GM12891 (cell line): ENCODE data around the gene LRRIQ4.

Source experiments
- DNase-seq: peaks from one replicate; pipeline ENCODE4 v3.0.0; 2011; ENCODE audit warnings: low spot score; ENCODE audit not compliant: insufficient read length
- FAIRE-seq: peaks from 2 replicates; lab custom pipeline; 2011; peaks lifted over from hg19 to GRCh38; lab: Jason Lieb, UNC
- PAX5 ChIP-seq: IDR thresholded peaks from 2 replicates; pipeline ENCODE4 v1.6.1; 2011; ENCODE audit warnings: low read length, moderate library complexity, mild to moderate bottlenecking; ENCODE audit not compliant: insufficient read depth, severe bottlenecking
- POLR2A ChIP-seq: IDR thresholded peaks from 2 replicates; pipeline ENCODE4 v1.6.1; 2011; ENCODE audit warnings: low read depth, low read length, control low read depth
- POLR2AphosphoS5 ChIP-seq: IDR thresholded peaks from 2 replicates; pipeline ENCODE4 v1.6.1; 2011; ENCODE audit warnings: low read depth, low read length, control low read depth
- POU2F2 ChIP-seq: IDR thresholded peaks from 2 replicates; pipeline ENCODE4 v1.6.1; 2011; ENCODE audit warnings: low read depth, mild to moderate bottlenecking, control low read depth, low read length, moderate library complexity
- SPI1 ChIP-seq: IDR thresholded peaks from 2 replicates; pipeline ENCODE4 v1.6.1; 2011; ENCODE audit warnings: low read depth, low read length, control low read depth
- TAF1 ChIP-seq: IDR thresholded peaks from 2 replicates; pipeline ENCODE4 v1.6.1; 2011; ENCODE audit warnings: low read depth, low read length, control low read depth

Gene LRRIQ4

GRCh38 chr3:169774186-169774585 is 38.5 kb upstream of the LRRIQ4 start:
- no peak for DNase-seq
- FAIRE-seq, result no peak
- TF ChIP-seq POLR2A (no peak), SPI1 (no peak), TAF1 (no peak), POU2F2 (no peak), POLR2AphosphoS5 (no peak), PAX5 (no peak)

- FAIRE-seq (no peak), DNase-seq (no peak)
- no peak for TF ChIP-seq POLR2A
- no peak for TF ChIP-seq PAX5
- TF ChIP-seq POU2F2, result no peak
- no peak for TF ChIP-seq SPI1
- no peak for TF ChIP-seq TAF1
- no peak for TF ChIP-seq POLR2AphosphoS5
These were observed 34.8 kb upstream of the LRRIQ4 start for GRCh38 chr3:169777822-169778221.

- FAIRE-seq (peak; percentile 16), DNase-seq (no peak)
- TF ChIP-seq TAF1 (no peak), POLR2A (no peak), SPI1 (no peak), PAX5 (no peak), POU2F2 (no peak), POLR2AphosphoS5 (no peak)
These were observed 31.9 kb upstream of the LRRIQ4 start for GRCh38 chr3:169780742-169781141.

- TF ChIP-seq SPI1 (no peak), POLR2AphosphoS5 (no peak), POU2F2 (no peak)
- FAIRE-seq (no peak), DNase-seq (no peak)
These were observed 31.3 kb upstream of the LRRIQ4 start for GRCh38 chr3:169781209-169781855.

DNA sequence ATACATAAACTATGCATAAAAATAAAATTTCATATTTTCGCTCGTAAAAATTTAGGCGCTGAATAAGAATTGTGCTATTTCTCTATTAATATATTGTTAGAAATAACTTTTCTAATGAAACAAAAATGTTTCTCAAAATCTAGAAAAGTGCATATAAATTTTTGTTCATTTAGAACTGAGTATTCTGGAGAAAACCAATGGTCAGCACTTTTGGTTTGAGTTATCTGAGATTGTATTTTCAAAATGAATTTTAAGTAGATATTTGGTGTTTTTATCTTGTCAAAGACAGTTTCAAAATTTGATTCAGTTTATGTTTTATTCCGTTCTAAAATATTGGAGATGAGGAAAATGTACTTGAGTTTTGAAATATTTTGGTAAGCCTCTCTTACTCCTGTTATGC is 25.6 kb upstream of the LRRIQ4 start:
- FAIRE-seq (no peak), DNase-seq (no peak)
- TF ChIP-seq PAX5 (no peak), TAF1 (no peak), POLR2A (no peak), POLR2AphosphoS5 (no peak), POU2F2 (no peak), SPI1 (no peak)

DNA sequence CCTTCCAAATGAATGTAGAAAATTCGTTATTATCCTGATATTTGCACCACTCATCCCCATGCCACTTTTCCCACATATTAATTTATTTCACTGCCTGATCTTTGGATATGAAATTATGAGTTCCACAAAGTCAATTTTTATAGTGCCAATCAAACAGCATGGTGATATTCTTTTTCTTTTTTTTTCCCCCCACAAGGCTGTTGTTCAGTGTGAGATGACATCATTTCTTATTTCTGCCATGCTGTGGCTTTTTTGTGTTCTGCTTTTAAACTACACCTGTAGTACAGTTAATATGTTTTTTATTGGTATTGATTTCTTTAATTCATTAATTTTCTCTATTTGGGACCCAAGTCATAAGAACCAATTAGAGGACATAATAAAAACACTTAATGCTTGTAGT is 24.9 kb upstream of the LRRIQ4 start:
- FAIRE-seq (no peak), DNase-seq (no peak)
- TF ChIP-seq POLR2AphosphoS5 (no peak), SPI1 (no peak), POU2F2 (no peak), TAF1 (no peak), PAX5 (no peak), POLR2A (no peak)

DNA sequence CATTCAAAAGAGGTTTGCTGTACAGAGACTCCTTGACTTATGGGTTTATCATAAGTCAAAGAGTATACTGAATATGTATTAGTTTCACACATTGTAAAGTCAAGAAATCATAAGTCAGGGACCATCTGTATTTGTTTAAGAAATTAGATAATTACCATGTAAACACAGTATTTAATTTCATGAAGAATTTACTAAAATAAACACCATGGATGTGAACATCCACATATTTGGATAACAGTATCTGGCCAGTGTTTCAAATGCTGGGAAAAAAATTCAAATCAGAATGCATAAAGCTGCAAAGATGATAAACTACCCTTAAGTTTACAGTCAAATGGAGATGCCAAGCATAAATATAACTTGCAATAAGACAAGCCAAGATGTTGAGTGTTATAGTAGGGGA is 22.5 kb upstream of the LRRIQ4 start:
- FAIRE-seq (no peak), DNase-seq (no peak)
- TF ChIP-seq POLR2A (no peak), PAX5 (no peak), POLR2AphosphoS5 (no peak), TAF1 (no peak), SPI1 (no peak), POU2F2 (no peak)

GRCh38 chr3:169790687-169791429 is 21.8 kb upstream of the LRRIQ4 start:
- DNase-seq (no peak), FAIRE-seq (peak; percentile 81)
- TF ChIP-seq POLR2A (peak; percentile 45), POLR2AphosphoS5 (no peak)

GRCh38 chr3:169792359-169792758 is 20.3 kb upstream of the LRRIQ4 start:
- no peak for DNase-seq
- no peak for TF ChIP-seq PAX5
- no peak for TF ChIP-seq POLR2A
- no peak for TF ChIP-seq SPI1
- no peak for TF ChIP-seq POU2F2
- TF ChIP-seq TAF1, result no peak
- TF ChIP-seq POLR2AphosphoS5, result no peak
- no peak for FAIRE-seq
